ENCODE results near the gene C1QTNF1.
A peak's percentile ranks its signal among the peaks of the same experiment; 100 is the strongest.

Gene C1QTNF1

DNA sequence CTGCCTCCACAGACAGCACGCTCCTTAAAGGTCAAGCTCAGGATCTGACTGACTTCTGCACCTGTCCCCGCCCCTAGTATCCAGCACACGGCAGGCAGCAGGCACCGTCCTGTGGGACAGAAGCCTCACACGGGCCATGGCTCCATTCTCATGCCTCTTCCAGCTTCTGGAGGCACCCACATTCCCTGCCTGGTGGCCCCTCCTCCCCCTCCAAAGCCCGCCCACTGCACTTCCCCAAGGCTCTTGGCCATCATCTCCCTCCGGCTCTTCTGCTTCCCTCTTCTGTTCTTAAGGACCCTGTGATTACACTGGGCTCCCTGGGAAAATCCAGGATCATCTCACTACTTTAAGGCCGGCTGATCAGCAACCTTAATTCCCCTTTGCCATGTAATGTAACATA, 17.9 kb upstream of the C1QTNF1 start:
- TF ChIP-seq, protein P1, sequence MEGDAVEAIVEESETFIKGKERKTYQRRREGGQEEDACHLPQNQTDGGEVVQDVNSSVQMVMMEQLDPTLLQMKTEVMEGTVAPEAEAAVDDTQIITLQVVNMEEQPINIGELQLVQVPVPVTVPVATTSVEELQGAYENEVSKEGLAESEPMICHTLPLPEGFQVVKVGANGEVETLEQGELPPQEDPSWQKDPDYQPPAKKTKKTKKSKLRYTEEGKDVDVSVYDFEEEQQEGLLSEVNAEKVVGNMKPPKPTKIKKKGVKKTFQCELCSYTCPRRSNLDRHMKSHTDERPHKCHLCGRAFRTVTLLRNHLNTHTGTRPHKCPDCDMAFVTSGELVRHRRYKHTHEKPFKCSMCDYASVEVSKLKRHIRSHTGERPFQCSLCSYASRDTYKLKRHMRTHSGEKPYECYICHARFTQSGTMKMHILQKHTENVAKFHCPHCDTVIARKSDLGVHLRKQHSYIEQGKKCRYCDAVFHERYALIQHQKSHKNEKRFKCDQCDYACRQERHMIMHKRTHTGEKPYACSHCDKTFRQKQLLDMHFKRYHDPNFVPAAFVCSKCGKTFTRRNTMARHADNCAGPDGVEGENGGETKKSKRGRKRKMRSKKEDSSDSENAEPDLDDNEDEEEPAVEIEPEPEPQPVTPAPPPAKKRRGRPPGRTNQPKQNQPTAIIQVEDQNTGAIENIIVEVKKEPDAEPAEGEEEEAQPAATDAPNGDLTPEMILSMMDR (IDR thresholded peaks at IDR 0.05): no peak
- no peak overlapping the region for H3K9ac ChIP-seq
- H3K79me2 ChIP-seq: peaks cover 60% of the 10 kb centered on the region
- peak overlapping the region; percentile 40 for H3K4me2 ChIP-seq (ENCODE audit: low read length)
- H3K36me3 ChIP-seq (ENCODE audit: control insufficient read depth, insufficient read depth, low read length): no peaks in the 10 kb centered on the region
- no peak overlapping the region for H2AFZ ChIP-seq
- H3K9me3 ChIP-seq (ENCODE audit: control insufficient read depth, low read length): no peaks in the 10 kb centered on the region
- peaks cover 29% of the 10 kb centered on the region for H3K4me1 ChIP-seq
- no peak overlapping the region for H3K27ac ChIP-seq
- no peaks in the 10 kb centered on the region for H3K27me3 ChIP-seq (ENCODE audit: control insufficient read depth, insufficient read depth, low read length)
- H3K4me3 ChIP-seq (ENCODE audit: low read depth, low read length): no peak overlapping the region

GRCh38 chr17:79006794-79007503, 17.0 kb upstream of the C1QTNF1 start:
- Histone ChIP-seq H3K4me3 (ENCODE audit: low read depth, low read length) (no peak overlapping the region), H3K27me3 (ENCODE audit: control insufficient read depth, insufficient read depth, low read length) (no peaks in the 10 kb centered on the region), H3K27ac (no peak overlapping the region), H3K4me2 (ENCODE audit: low read length) (no peak overlapping the region), H2AFZ (no peak overlapping the region), H3K36me3 (ENCODE audit: control insufficient read depth, insufficient read depth, low read length) (no peaks in the 10 kb centered on the region), H3K9ac (no peak overlapping the region), H3K4me1 (peaks cover 29% of the 10 kb centered on the region), H3K79me2 (peaks cover 58% of the 10 kb centered on the region), H3K9me3 (ENCODE audit: control insufficient read depth, low read length) (no peaks in the 10 kb centered on the region)
- TF ChIP-seq, protein P1 (IDR thresholded peaks at IDR 0.05): no peak

GRCh38 chr17:79007504-79008381, 16.2 kb upstream of the C1QTNF1 start:
- Histone ChIP-seq H3K79me2 (peaks cover 52% of the 10 kb centered on the region), H3K9me3 (ENCODE audit: control insufficient read depth, low read length) (no peaks in the 10 kb centered on the region), H3K9ac (no peak overlapping the region), H2AFZ (no peak overlapping the region), H3K4me1 (peaks cover 29% of the 10 kb centered on the region), H3K4me3 (ENCODE audit: low read depth, low read length) (peak overlapping the region; percentile 74), H3K27me3 (ENCODE audit: control insufficient read depth, insufficient read depth, low read length) (no peaks in the 10 kb centered on the region), H3K27ac (no peak overlapping the region), H3K36me3 (ENCODE audit: control insufficient read depth, insufficient read depth, low read length) (no peaks in the 10 kb centered on the region), H3K4me2 (ENCODE audit: low read length) (peak overlapping the region; percentile 84)
- TF ChIP-seq, protein P1 (IDR thresholded peaks at IDR 0.05): no peak

- Histone ChIP-seq H3K4me3 (ENCODE audit: low read depth, low read length) (peak overlapping the region; percentile 74), H3K27me3 (ENCODE audit: control insufficient read depth, insufficient read depth, low read length) (no peaks in the 10 kb centered on the region), H2AFZ (no peak overlapping the region), H3K9ac (no peak overlapping the region), H3K79me2 (peaks cover 45% of the 10 kb centered on the region), H3K9me3 (ENCODE audit: control insufficient read depth, low read length) (no peaks in the 10 kb centered on the region), H3K36me3 (ENCODE audit: control insufficient read depth, insufficient read depth, low read length) (no peaks in the 10 kb centered on the region), H3K4me2 (ENCODE audit: low read length) (peak overlapping the region; percentile 84), H3K27ac (peak overlapping the region; percentile 49), H3K4me1 (peaks cover 29% of the 10 kb centered on the region)
- TF ChIP-seq, protein P1 (IDR thresholded peaks at IDR 0.05): no peak
Measured at GRCh38 chr17:79008666-79009387, 15.1 kb upstream of the C1QTNF1 start.

All from parathyroid adenoma (tissue), 2 donors.